ENCODE measurements around the gene QARS1.
A peak's percentile ranks its signal among the peaks of the same experiment; 100 is the strongest.

Gene QARS1

DNA sequence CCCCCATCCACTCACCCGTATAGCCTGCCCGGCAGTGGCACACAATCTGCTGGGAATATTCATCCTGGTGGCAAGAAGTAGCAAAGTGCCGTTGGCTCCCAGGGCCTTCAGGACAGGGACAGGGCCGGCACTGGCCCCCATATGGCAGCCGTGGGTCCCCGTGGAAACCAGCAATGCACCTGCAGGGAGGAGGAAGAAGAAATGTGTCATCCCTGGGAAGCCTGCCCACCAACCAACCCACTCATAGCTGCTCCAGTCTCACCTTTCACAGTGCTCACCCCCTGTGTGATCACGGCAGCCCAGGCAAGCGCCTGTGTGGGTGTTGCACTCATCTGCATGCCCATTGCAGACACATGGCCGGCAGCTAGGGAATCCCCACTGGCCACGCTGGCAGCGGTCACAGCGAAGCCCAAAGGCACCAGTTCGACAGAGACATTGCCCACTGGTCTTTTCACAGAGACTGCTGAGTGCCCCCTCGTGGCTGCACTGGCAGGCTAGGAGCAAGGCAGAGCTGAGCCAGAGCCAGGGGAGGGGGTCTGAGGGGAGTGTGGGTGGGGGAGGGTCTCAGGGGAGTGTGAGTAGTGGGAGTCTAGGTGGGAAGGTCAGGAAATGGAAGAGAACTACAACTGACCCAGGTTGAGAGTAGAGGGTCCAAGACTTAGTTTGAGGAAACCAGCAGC lies 20.6 kb upstream of the QARS1 start:
- H3K27me3 ChIP-seq (ENCODE audit: insufficient read depth, insufficient read length), result no peaks in the 10 kb centered on the region
- H3K9me3 ChIP-seq (ENCODE audit: insufficient read depth, low read length), result no peaks in the 10 kb centered on the region
- no peak overlapping the region for H3K4me3 ChIP-seq (ENCODE audit: insufficient read length, low read depth)
- peaks cover 86% of the 10 kb centered on the region for H3K36me3 ChIP-seq (ENCODE audit: insufficient read depth, insufficient read length, low read length)
- DNase-seq (ENCODE audit: low read depth, low spot score), result no peak
- no peaks in the 10 kb centered on the region for H3K4me1 ChIP-seq (ENCODE audit: insufficient read depth, insufficient read length)
- TF ChIP-seq SUZ12 (IDR thresholded peaks at IDR 0.05; ENCODE audit: extremely low read depth, insufficient read depth, insufficient read length) (no peak), ZNF274 (IDR thresholded peaks at IDR 0.05; ENCODE audit: low read depth, low read length) (no peak), YY1 (IDR thresholded peaks at IDR 0.05; ENCODE audit: insufficient read depth, insufficient read length) (no peak)
- H3K9ac ChIP-seq (ENCODE audit: insufficient read length, low read depth), result no peak overlapping the region

- TF ChIP-seq YY1 (IDR thresholded peaks at IDR 0.05; ENCODE audit: insufficient read depth, insufficient read length) (no peak), SUZ12 (IDR thresholded peaks at IDR 0.05; ENCODE audit: extremely low read depth, insufficient read depth, insufficient read length) (no peak)
- DNase-seq (ENCODE audit: low read depth, low spot score), result no peak
- Histone ChIP-seq H3K27me3 (ENCODE audit: insufficient read depth, insufficient read length) (no peaks in the 10 kb centered on the region), H3K4me1 (ENCODE audit: insufficient read depth, insufficient read length) (peaks cover 2% of the 10 kb centered on the region), H3K9me3 (ENCODE audit: insufficient read depth, low read length) (no peaks in the 10 kb centered on the region), H3K36me3 (ENCODE audit: insufficient read depth, insufficient read length, low read length) (peaks cover 84% of the 10 kb centered on the region), H3K4me3 (ENCODE audit: insufficient read length, low read depth) (no peak overlapping the region), H3K9ac (ENCODE audit: insufficient read length, low read depth) (no peak overlapping the region)
These were observed 19.6 kb upstream of the QARS1 start for GRCh38 chr3:49124203-49124602.

DNA sequence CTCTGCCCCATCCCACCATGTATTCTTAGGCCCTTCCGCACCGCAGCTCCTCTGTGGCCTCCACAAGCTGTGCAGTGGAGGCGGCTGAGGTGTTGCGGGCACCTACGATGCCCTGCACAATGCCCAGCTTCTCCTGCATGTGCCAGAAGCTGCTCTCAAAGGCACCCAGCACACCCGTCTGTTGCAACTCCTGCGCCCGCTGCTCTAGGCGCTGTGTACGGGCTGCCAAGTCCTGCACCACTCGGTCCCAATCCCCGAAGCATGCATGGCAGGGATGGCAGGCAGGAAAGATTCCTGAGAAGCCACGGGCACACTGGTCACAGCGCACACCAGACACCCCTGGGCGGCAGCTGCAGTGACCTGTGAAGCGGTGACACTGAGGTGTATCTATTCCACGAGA lies 19.1 kb upstream of the QARS1 start:
- TF ChIP-seq YY1 (IDR thresholded peaks at IDR 0.05; ENCODE audit: insufficient read depth, insufficient read length) (no peak), ZNF274 (IDR thresholded peaks at IDR 0.05; ENCODE audit: low read depth, low read length) (no peak), SUZ12 (IDR thresholded peaks at IDR 0.05; ENCODE audit: extremely low read depth, insufficient read depth, insufficient read length) (no peak)
- no peaks in the 10 kb centered on the region for H3K9me3 ChIP-seq (ENCODE audit: insufficient read depth, low read length)
- DNase-seq (ENCODE audit: low read depth, low spot score), result no peak
- H3K4me3 ChIP-seq (ENCODE audit: insufficient read length, low read depth), result no peak overlapping the region
- peaks cover 2% of the 10 kb centered on the region for H3K4me1 ChIP-seq (ENCODE audit: insufficient read depth, insufficient read length)
- no peak overlapping the region for H3K9ac ChIP-seq (ENCODE audit: insufficient read length, low read depth)
- no peaks in the 10 kb centered on the region for H3K27me3 ChIP-seq (ENCODE audit: insufficient read depth, insufficient read length)
- H3K36me3 ChIP-seq (ENCODE audit: insufficient read depth, insufficient read length, low read length), result peaks cover 84% of the 10 kb centered on the region

DNA sequence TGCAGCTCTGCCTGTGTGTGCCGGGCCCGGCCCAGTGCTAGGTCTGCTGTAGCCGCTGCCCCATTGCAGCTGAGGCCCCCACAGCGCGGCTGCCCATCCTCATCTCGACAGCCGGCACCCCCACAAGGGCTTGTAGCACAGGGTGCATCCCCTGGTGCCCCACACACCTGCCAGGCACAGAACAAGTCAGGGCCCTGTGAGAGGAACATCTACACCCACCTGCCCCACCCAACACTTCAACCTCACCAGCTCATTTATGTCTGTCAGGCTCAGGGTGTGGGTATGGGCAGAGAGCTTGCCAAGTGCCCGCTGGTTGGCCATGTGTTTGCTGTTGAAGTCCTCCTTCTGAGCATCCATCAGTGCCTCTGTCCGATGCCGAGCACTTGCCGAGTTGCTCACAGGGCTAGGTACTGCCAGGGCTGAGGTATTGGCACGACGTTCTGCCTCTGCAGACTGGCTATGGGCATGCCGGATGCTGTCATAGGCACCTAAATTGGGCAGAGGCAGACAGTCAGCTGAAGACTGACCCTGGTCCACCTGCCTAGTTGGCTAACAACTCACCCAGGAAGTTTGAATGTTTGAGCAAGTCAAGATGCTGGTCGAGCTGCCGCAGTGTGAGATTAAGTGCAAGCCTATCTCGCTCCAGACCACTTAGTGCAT lies 18.5 kb upstream of the QARS1 start:
- TF ChIP-seq SUZ12 (IDR thresholded peaks at IDR 0.05; ENCODE audit: extremely low read depth, insufficient read depth, insufficient read length), result no peak
- no peak for TF ChIP-seq YY1 (IDR thresholded peaks at IDR 0.05; ENCODE audit: insufficient read depth, insufficient read length)
- no peak for TF ChIP-seq ZNF274 (IDR thresholded peaks at IDR 0.05; ENCODE audit: low read depth, low read length)
- peaks cover 84% of the 10 kb centered on the region for H3K36me3 ChIP-seq (ENCODE audit: insufficient read depth, insufficient read length, low read length)
- no peak for DNase-seq (ENCODE audit: low read depth, low spot score)
- H3K27me3 ChIP-seq (ENCODE audit: insufficient read depth, insufficient read length), result no peaks in the 10 kb centered on the region
- H3K9ac ChIP-seq (ENCODE audit: insufficient read length, low read depth), result no peak overlapping the region
- H3K9me3 ChIP-seq (ENCODE audit: insufficient read depth, low read length), result no peaks in the 10 kb centered on the region
- no peak overlapping the region for H3K4me3 ChIP-seq (ENCODE audit: insufficient read length, low read depth)
- H3K4me1 ChIP-seq (ENCODE audit: insufficient read depth, insufficient read length), result peaks cover 2% of the 10 kb centered on the region

- Histone ChIP-seq H3K4me1 (ENCODE audit: insufficient read depth, insufficient read length) (peaks cover 2% of the 10 kb centered on the region), H3K27me3 (ENCODE audit: insufficient read depth, insufficient read length) (no peaks in the 10 kb centered on the region), H3K36me3 (ENCODE audit: insufficient read depth, insufficient read length, low read length) (peaks cover 88% of the 10 kb centered on the region), H3K9me3 (ENCODE audit: insufficient read depth, low read length) (no peaks in the 10 kb centered on the region), H3K4me3 (ENCODE audit: insufficient read length, low read depth) (no peak overlapping the region), H3K9ac (ENCODE audit: insufficient read length, low read depth) (peak overlapping the region; percentile 17)
- TF ChIP-seq ZNF274 (IDR thresholded peaks at IDR 0.05; ENCODE audit: low read depth, low read length) (no peak), SUZ12 (IDR thresholded peaks at IDR 0.05; ENCODE audit: extremely low read depth, insufficient read depth, insufficient read length) (no peak), YY1 (IDR thresholded peaks at IDR 0.05; ENCODE audit: insufficient read depth, insufficient read length) (no peak)
- no peak for DNase-seq (ENCODE audit: low read depth, low spot score)
These were observed 17.9 kb upstream of the QARS1 start for GRCh38 chr3:49122451-49122850.

- Histone ChIP-seq H3K9me3 (ENCODE audit: insufficient read depth, low read length) (no peaks in the 10 kb centered on the region), H3K4me3 (ENCODE audit: insufficient read length, low read depth) (no peak overlapping the region), H3K36me3 (ENCODE audit: insufficient read depth, insufficient read length, low read length) (peaks cover 89% of the 10 kb centered on the region), H3K9ac (ENCODE audit: insufficient read length, low read depth) (peak overlapping the region; percentile 17), H3K27me3 (ENCODE audit: insufficient read depth, insufficient read length) (no peaks in the 10 kb centered on the region), H3K4me1 (ENCODE audit: insufficient read depth, insufficient read length) (peaks cover 2% of the 10 kb centered on the region)
- TF ChIP-seq SUZ12 (IDR thresholded peaks at IDR 0.05; ENCODE audit: extremely low read depth, insufficient read depth, insufficient read length), result no peak
- no peak for TF ChIP-seq ZNF274 (IDR thresholded peaks at IDR 0.05; ENCODE audit: low read depth, low read length)
- TF ChIP-seq YY1 (IDR thresholded peaks at IDR 0.05; ENCODE audit: insufficient read depth, insufficient read length), result no peak
- no peak for DNase-seq (ENCODE audit: low read depth, low spot score)
These were observed 17.5 kb upstream of the QARS1 start for GRCh38 chr3:49122022-49122421.

GRCh38 chr3:49121132-49121736 lies 16.7 kb upstream of the QARS1 start:
- TF ChIP-seq SUZ12 (IDR thresholded peaks at IDR 0.05; ENCODE audit: extremely low read depth, insufficient read depth, insufficient read length), result no peak
- TF ChIP-seq YY1 (IDR thresholded peaks at IDR 0.05; ENCODE audit: insufficient read depth, insufficient read length), result no peak
- no peak for TF ChIP-seq ZNF274 (IDR thresholded peaks at IDR 0.05; ENCODE audit: low read depth, low read length)
- peaks cover 2% of the 10 kb centered on the region for H3K4me1 ChIP-seq (ENCODE audit: insufficient read depth, insufficient read length)
- no peak for DNase-seq (ENCODE audit: low read depth, low spot score)
- H3K9ac ChIP-seq (ENCODE audit: insufficient read length, low read depth), result peak overlapping the region; percentile 100
- no peaks in the 10 kb centered on the region for H3K9me3 ChIP-seq (ENCODE audit: insufficient read depth, low read length)
- H3K36me3 ChIP-seq (ENCODE audit: insufficient read depth, insufficient read length, low read length), result peaks cover 89% of the 10 kb centered on the region
- H3K27me3 ChIP-seq (ENCODE audit: insufficient read depth, insufficient read length), result no peaks in the 10 kb centered on the region
- peak overlapping the region; percentile 100 for H3K4me3 ChIP-seq (ENCODE audit: insufficient read length, low read depth)
